GM18870 (cell line): ENCODE data around the gene C17orf58.
"Not testable (repeated sequence)": the region's sequence is repeated elsewhere in the genome, so short reads cannot be mapped to it uniquely, and the experiment has no call there.

Source experiments
- ATAC-seq: cut with Tn5 transposase; IDR thresholded peaks from one replicate; pipeline ENCODE4 v1.9.1; 2021; ENCODE audit warnings: moderate library complexity; ENCODE audit not compliant: unreplicated experiment

C17orf58 gene

GRCh38 chr17:68004201-68004600, 7.9 kb upstream of the C17orf58 start:
- no peak for ATAC-seq

DNA sequence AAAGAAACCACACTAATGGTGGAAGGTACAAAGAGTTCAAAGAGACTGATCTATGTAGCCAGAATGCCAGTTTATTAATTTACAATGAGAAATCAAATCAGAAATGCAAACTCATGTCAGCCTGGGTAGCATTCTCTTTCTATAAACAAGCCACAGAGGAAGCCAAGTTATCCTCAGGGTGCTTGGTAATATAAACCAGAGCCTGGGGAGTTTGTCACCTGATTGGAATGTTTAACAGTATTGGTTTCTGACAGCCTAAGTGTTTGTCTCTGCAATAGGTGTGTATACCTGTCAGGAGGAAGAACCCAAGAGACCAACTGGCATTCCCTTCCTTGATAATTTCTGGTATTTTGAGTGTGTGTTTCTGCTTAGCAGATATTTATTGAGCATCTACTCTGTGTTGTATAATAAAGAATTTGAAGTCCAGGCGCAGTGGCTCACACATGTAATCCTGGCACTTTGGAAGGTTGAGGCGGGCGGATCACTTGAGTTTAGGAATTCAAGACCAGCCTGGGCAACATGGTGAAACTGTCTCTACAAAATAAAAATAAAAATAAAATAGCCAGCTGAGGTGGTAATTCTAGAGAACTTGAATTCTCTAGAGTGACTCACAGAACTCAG, 3.1 kb upstream of the C17orf58 start:
- no peak for ATAC-seq

- no peak for ATAC-seq
Observed at GRCh38 chr17:67998466-67998865, 2.2 kb upstream of the C17orf58 start.

- ATAC-seq = no peak
Observed at GRCh38 chr17:67995570-67996263, 552 bp downstream of the C17orf58 start.

GRCh38 chr17:67994817-67995569, 1.3 kb downstream of the C17orf58 start:
- ATAC-seq = no peak

DNA sequence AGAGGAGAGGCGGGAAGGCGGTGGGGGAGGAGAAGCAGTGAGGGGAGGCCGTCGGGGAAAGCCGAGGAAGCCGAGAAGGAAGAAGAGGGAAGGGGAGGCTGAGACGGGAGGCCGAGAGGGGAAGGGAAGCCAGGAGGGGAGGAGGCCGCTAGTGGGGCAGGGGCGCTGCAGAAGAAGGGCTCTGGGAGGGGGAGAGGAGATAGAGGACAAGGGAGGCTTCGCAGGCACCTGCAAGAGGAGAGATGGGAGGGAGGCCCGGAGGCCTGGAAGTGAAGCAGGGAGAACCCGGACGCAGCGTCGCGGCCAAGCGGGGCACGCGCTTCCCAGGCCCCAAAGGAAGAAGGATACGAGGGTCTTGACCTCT, 2.3 kb downstream of the C17orf58 start:
- no peak for ATAC-seq

DNA sequence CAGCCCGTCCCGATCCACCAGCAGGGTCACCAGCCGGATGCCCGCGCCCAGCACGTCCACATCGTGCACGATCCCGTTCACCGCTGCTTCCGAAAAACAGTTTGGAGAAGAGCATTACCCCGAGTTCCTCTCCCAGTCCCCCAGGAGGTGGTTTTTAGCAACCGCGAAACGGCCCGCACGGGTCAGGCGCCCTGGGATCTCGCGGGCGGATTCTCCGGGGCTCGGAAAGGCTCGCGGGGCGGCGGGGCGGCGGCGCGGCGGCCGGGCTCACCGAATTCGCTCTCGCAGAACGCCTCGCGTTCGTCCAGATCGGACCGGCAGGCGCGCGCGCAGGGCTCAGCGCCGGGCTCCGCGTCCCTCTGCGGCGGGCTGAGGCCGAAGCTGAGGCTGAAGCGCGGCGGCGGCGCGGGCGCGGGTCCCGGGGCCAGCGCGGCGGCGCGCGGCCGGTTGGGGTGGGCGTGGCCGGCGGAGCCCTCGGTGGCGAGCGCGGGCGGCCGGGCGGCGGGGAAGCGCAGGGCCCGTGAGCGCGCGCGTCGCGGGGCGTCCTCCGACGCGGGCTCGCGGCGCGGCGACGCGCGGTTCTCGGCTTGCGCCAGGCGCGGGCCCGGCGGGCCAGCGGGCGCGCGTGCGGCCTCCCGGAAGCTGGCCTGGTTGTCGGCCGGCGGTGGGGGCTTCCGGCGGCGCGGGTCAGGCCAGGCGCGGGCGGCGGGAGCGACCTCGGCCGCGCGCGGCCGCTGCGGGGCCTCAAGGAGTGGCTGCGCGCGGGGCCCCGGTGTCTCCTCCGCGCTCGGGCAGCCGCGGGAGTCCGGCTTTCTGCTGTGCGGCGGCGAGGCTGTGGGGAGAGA, 2.9 kb downstream of the C17orf58 start:
- no peak for ATAC-seq

GRCh38 chr17:67992548-67993152, 3.6 kb downstream of the C17orf58 start:
- no peak for ATAC-seq

- ATAC-seq = no peak
Observed at GRCh38 chr17:67990909-67991308, 5.4 kb downstream of the C17orf58 start.

DNA sequence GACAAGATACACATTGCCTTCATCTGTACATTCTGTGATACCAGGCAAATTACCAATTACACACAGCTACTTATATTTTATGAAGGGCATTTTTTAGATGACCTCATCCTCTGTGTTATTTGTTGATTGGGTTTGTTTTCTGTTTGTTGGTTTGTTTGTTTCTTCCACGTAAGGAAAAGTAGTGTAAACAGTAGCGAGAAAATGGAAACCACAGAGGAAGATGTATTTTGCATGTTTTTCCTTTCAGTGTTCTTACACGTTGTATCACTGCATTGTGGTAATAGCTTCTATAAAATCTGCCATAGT, 12.9 kb downstream of the C17orf58 start:
- ATAC-seq = no peak

- no peak for ATAC-seq
Observed at GRCh38 chr17:67982686-67983382, 13.4 kb downstream of the C17orf58 start.

- ATAC-seq = no peak
Observed at GRCh38 chr17:67982034-67982640, 14.1 kb downstream of the C17orf58 start.

DNA sequence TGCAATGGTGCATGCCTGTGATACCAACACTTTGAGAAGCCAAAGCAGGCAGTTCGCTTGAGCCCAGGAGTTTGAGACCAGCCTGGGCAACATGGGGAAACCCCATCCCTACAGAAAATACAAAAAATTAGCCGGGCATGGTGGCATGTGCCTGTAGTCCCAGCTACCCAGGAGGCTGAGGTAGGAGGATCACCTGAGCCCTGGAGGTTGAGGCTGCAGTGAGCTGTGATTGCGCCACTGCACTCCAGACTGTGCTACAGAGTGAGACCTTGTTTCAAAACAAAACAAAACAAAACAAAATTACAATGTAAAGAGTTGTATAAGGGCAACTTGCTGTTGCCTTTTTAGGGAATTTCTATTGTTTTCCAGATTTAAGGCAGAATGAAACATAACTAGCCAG, 15.4 kb downstream of the C17orf58 start:
- ATAC-seq = not testable (repeated sequence)

DNA sequence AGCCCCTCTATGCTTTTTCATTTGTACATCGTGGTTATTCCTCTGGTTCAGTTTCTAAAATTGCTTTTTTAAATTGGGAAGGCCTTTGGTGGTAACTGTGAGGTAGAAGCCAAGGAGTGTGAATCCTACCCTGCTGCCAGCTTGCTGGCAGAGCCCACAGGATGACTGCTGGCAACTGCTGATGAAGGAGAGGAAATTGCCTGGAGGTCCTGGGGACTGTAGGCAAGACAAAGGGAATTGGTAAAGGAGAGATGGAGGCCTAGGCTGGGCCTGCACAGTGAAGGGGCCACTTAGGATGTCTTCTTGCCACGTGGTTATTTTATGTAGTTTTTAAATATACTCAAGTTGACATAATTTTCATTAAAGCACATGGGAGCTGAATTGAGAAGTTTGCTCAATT, 15.8 kb downstream of the C17orf58 start:
- no peak for ATAC-seq

GRCh38 chr17:67976306-67976705, 20.0 kb downstream of the C17orf58 start:
- ATAC-seq = not testable (repeated sequence)

- ATAC-seq = no peak
Observed at GRCh38 chr17:67974598-67975066, 21.6 kb downstream of the C17orf58 start.

DNA sequence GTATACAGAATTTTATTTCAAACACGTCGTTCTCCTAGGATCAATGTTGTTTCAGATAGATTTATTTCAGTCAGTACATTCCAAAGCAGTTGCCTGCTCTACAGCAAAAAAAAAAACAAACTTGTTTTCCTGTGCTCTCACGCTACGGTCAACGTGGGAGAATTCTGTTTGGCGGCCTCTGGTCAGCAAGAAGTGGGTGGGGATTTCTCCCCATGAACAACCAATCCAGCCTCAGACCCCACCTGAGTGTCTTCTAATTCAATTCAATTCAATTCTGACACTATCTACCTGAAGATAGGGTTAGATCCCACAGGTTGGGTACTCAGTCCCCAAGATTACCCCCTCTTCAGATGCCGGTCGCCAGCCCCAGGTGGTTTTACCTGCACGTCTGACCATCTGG, 22.1 kb downstream of the C17orf58 start:
- ATAC-seq = no peak

GRCh38 chr17:67970783-67971182, 25.5 kb downstream of the C17orf58 start:
- ATAC-seq = no peak

GRCh38 chr17:67963145-67963572, 33.1 kb downstream of the C17orf58 start:
- ATAC-seq = not testable (repeated sequence)

- not testable (repeated sequence) for ATAC-seq
Observed at GRCh38 chr17:67962156-67962555, 34.1 kb downstream of the C17orf58 start.
